GM21423 (cell line): ENCODE results near the gene ASPM.
A peak's percentile ranks its signal among the peaks of the same experiment; 100 is the strongest.
"Not testable (repeated sequence)": the region's sequence is repeated elsewhere in the genome, so short reads cannot be mapped to it uniquely, and the experiment has no call there.

Source experiments
- ATAC-seq: cut with Tn5 transposase; IDR thresholded peaks from one replicate; pipeline ENCODE4 v1.9.1; 2021; ENCODE audit warnings: mild to moderate bottlenecking, moderate library complexity; ENCODE audit not compliant: unreplicated experiment

Gene ASPM

DNA sequence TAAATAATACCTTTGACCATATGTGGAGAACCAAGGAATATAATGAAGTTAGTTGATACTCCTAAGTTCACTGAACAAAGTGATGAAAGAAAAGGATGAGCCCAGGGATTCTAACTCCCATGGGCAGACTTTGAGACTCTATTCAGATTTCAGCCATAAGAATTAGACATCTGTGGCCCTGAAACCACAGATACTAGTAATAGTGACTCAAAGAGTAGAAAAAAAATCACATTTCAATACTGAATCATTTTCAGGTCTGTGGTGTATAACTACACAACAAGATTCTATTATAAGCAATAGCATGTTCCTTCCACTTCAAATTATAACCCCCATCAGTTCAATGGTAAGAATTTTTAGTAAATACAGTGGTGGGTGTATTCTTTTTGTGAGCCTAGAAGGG lies 63.0 kb downstream of the ASPM start:
- ATAC-seq: no peak

DNA sequence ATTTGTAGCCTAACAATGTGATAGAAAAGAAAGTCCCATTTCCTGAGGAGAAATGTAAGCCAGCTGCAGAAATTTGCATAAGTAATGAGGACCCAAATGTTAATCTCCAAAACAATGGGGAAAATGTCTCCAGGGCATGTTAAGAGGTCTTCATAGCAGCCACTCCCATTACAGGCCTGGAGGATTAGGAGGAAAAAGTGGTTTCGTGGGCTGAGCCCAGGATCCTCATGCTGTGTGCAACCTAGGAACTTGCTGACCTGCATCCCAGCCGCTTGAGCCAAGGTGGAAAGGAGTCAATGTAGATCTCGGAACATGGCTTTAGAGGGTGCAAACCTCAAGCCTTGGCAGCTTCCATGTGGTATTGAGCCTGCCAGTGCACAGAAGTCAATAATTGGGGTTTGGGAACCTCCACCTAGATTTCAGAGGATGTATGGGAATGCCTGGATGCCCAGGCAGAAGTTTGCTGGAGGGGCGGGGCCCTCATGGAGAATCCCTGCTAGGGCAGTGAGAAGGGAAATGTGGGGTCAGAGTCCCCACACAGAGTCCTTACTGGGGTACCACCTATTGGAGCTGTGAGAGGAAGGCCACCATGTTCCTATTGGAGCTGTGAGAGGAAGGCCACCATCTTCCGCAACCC lies 65.2 kb downstream of the ASPM start:
- no peak for ATAC-seq

DNA sequence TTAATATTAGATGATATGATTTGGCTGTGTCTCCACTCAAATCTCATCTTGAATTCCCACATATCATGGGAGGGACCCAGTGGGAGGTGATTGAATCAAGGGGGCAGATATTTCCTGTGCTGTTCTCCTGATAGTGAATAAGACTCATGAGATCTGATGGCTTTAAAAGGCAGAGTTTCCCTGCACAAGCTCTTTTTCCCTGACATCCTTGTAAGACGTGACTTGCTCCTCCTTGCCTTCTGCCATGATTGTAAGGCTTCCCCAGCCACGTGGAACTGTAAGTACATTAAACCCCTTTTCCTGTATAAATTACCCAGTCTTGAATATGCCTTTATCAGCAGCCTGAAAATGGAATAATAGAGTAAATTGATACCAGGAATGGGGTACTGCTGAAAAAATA lies 66.1 kb downstream of the ASPM start:
- no peak for ATAC-seq

DNA sequence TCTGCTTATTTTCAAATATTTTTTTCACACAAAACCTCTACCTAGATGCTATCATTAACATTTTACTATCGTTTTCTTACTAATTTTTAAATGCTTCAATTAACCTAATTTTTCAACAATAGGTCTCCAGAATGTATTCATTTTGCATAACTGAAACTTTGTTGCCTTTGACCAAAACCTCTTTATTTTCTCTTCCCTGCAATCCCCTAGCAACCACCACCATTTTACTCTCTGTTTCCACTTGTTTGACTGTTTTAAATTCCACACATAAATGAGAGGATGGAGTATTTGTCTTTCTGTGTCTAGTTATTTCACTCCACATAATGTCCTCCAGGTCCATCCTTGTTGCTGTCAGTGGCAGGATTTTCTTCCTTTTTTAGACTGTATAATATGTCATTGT lies 69.9 kb downstream of the ASPM start:
- ATAC-seq: peak; percentile 53

DNA sequence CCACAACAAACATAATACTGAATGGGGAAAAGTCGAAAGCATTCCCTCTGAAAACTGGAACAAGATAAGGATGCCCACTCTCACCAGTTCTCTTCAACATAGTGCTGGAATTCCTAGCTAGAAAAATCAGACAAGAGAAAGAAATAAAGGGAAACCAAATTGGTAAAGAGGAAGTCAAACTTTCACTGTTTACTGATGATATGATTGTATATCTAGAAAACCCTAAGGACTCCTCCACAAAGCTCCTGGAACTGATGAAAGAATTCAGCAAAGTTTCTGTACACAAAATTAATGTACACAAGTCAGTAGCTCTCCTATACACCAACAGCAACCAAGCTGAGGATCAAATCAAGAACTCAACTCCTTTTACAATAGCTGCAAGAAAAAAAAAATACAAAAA lies 72.5 kb downstream of the ASPM start:
- ATAC-seq: no peak

DNA sequence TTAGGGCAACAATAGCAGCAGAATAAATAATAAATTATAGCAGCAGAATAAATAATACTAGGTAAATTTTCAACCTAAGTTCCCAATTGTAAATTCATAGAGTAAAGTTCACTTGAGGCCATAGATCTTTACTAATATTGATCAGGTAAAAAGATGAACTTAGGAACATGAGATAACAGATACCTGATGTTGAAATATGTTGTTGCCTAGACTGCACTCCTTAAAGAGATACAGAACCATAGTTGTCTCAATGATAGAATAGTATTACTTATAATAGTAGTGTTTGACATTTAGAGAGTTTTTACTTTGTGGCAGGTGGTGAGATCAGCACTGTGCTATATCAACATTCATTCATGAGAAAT lies 79.0 kb downstream of the ASPM start:
- no peak for ATAC-seq

DNA sequence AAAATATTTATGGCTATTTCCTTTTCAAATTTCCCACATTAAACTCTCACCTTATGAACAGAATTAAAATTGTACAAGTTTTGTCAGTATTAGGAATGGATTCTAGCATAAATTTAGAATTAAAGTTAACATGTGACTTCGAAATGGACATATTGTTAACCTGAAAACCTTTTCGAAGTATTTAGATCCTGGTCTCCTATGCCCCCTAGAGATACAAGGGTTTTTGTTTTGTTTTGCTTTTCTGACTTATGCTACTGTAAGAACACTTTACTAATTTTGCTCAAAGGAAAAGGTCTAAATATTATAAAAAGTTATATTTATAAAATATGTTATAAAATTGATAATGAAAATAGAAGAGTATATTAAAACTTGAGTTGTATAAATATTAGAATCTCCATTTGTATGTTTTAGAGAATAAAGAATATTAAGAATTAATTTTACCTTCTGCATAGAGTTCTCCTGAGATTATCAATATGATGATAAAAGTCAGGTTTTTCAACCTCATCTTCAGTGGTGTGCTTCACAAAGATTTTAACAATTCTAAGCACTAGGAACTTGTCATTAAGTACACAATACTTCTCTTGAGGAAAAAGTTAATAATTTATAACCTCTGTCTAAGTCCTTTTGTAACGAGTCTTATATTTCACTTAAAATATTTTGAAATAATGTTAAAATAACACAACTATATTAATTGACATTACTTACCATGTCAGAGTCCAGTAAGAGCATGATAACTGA lies 79.6 kb downstream of the ASPM start, which contains the start of gene F13B:
Gene F13B (minus strand): TSS at position 542 of the 738 bp plus-strand sequence. CDS start 37 bp downstream, at position 505.
- no peak for ATAC-seq

DNA sequence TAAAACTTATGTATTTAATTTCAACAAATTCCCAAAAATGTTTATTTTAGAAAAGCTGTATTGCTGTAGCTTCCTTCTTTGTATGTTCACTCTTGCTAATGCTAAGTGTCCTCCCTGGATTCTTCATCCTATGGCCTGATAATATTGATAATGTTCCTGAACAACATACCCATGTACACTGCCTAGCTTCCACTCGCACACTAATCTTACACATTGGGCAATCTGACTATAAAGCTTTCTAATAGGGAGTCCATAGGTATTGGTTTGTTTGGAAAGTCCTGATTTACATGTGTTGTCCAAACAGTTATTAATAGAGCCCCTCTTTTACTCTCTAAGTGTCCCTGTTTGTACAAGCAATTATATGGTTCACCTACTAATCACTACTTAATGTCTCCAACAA lies 80.2 kb downstream of the ASPM start:
- ATAC-seq: no peak

DNA sequence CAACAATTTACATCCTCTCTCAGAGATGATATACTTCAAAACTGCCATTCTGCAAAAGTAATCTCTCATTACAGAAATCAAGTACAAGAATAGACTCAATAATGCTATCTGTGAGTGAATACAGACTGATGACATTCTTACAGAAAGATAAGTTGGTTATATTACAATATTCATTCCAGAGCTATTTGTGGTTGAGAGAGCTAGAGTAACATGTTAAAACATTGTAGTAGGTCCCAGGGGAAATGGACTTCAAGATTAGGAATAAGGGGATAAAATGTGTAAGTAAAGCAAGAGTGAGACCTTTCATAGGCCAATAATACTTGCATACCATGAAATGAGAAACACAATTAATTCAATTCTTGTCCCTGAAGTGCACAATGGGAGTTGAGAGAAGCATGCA lies 80.9 kb downstream of the ASPM start:
- no peak for ATAC-seq

DNA sequence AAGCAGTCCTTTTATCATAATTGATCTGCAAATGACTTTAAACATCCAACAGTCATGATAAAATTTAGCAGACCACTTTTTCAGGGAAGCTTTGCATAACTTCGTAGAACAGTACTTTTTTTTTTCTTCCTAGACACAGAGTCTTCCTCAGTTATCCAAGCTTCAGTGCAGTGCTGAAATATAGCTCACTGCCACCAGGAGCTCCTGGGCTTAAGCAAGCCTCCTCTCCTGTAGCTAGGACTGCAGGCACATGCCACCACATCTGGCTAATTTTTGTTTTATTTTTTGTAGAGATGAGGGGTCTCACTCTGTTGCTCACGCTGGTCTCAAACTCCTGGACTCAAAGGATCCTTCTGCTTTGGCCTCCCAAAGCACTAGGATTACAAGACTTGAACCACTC lies 83.3 kb downstream of the ASPM start:
- no peak for ATAC-seq

DNA sequence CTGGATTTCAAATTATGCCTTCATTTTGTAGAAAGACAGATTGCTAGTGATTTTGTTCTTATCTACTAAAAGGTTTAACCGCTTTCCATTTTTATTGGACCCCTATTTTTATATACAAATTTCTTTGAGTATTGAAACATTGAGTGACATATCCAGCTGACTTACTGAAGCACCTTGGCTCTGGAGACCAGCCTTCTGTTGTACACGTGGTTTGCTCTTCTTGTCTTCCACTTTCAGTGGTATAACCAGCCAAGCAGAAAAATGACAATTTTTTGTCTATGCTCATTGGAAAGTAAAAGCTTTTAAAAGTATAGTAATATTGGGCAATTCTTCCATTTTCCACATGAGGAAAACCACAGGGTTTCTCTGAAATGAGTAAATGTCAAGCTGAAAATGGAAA lies 83.8 kb downstream of the ASPM start:
- ATAC-seq: peak; percentile 93

DNA sequence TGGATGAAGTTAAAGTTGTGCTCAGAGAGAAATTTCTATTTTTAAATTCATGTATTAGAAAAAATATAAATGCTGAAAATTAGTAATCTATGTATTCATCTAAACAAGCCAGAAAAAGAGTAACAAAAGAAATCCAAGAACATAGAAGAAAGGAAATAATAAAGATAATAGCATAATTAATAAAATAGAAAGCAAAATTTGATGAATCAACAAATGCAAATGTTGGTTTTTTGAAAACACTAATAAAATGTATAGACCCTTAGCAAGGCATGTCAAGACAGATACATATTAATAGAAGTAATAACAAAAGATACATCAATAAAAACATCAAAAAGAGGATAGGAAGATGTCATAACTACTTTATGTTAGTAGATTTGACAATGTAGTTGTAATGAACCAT lies 97.4 kb downstream of the ASPM start:
- no peak for ATAC-seq

DNA sequence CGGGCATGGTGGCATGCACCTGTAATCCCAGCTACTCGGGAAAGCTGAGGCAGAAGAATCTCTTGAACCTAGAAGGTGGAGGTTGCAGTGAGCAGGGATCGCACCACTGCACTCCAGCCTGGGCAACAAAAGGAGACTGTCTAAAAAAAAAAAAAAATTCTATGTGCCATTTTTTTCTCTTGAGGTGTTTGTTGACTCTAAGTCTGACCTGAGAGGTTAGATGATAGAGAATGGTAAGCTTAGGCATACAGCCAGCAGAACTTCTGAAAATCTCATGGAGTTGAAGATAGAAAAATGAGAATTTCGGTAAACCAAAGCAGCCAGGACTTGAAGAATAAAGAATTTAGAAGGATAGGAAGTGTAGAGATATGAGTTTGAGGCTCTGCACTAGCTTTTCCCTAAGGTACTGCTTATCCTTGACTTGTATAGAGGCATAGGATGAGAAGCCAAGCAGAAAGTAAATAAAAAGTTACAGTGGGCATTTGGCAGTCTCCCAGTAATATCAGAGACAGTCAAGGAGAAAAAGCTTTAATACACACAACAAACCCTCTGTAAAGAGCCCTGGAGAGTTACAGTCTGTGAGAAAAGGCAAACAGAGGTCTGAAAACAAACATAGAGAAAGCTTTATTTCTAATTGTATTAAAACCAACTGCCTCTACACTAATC lies 103.7 kb downstream of the ASPM start:
- ATAC-seq: no peak

DNA sequence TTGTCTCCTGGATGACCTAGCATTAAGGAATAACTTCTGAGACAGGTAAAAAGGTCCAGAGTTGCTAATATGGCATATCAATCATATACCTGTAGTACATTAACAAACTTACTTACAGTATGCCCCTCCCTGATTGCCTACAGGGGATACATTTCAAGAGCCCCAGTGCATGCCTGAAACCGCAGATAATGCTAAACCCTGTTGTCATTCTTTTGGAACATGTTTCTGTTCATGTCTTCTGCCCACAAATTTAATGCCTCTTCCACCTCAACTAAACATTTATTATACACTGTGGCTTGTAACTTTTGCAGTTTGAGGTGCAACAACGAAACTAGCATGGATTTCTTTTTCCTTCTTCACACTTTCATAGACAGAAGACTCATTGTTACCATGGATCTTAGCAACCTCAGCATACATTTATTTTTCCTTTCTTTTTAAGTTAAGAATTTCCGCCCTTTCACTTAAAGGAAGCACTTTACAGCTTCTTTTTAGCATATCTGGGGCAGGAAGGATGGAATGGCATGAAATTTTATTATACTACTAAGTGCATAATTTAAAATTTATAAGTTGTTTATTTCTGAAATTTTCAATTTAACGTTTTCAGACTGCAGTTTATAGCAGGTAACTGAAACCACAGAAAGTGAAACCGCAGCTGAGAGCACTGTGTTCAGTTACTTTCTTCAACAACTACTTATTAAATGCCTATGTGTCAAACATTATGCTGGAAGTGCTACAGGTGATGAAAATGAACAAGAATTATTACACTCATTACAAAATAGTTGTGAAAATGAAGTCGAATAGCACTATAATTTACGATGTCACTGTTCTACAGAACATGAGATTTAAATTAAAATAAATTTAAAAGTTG lies 104.7 kb downstream of the ASPM start:
- ATAC-seq: no peak

DNA sequence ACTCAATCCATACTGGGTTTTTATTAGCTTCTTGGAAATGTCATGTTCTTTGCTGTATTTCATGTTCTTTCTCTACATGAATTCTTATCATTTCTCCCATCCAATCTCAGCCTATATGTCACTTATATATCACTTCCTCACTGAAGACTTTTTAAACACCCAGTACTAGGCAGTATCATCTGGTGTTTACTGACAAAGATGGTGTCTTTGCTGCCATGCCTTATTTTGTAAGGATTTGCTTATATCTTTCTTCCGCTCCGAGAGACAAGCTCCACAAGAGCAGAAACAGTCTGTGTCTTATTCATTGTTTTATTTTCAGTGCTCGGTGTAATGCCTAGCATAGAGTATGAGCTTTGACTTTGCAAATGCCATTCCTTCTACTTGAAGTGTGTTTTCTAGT lies 109.6 kb downstream of the ASPM start:
- no peak for ATAC-seq

DNA sequence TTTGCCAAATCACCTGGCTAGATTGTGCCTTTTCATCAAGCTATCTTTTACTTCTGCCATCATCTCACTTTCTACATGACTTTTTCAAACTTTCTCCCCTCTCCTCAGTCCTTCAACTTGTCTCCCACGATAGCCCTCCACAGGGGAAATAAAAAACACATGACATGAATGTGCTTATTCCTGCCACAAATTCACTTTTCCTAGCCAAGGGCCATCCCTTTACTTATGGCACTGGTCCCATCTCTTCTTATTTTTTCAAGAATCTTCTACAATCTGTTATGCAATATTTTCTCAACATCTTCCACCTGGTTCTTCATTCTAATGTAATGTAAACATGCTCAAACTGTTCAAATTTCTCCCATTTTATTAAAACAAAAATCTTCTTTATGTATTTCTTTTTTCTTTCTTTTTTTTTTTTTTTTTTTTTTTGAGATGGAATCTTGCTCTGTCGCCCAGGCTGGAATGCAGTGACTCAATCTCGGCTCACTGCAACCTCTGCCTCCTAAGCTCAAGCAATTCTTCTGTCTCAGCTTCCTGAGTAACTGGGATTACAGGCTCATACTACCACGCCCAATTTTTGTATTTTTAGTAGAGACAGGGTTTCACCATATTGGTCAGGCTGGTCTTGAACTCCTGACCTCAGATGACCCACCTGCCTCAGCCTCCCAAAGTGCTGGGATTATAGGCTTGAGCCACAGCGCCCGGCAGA lies 111.7 kb downstream of the ASPM start:
- ATAC-seq: not testable (repeated sequence)
